Upper lobe of left lung (tissue), 4 donors: ENCODE results near the gene GATB.

ENCODE experiments used
- POLR2AphosphoS5 ChIP-seq, 2 donors: sonication (generic); formaldehyde crosslinking; IDR thresholded peaks; one replicate each; pipeline ENCODE4 v1.5.1; 2017; ENCODE audit warnings: antibody characterized with exemption in 2 of 2
- TF ChIP-seq, protein P1 (sequence below), 6 experiments: fragments of 450-650 bp in 4 of 6; fragments of 200-600 bp in 2 of 6; sonication (generic) in 2 of 6; IDR thresholded peaks; one replicate each; pipeline ENCODE4 v1.5.1; 2016 to 2019; ENCODE audit warnings: antibody characterized with exemption in 6 of 6

DNA sequence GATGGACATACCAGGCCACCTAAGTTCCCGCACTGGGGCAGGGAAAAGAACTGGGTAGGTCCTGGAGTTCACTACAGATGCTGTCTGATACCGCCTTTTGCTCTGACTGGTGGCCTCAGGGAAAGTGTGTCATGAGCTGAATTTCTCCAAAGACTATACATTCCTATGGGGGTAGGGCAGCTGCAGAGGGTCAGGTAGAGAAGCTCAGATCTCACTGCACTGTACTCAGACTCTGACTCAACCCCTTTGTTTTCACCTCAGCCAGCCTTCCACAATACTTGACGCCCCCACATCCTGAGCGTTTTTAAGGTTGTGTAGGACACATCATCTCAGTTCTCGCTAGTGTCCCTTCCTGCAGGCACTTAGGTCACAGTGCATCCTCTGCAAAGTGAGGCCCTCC is 7.8 kb downstream of the GATB start:
- TF ChIP-seq, protein P1, sequence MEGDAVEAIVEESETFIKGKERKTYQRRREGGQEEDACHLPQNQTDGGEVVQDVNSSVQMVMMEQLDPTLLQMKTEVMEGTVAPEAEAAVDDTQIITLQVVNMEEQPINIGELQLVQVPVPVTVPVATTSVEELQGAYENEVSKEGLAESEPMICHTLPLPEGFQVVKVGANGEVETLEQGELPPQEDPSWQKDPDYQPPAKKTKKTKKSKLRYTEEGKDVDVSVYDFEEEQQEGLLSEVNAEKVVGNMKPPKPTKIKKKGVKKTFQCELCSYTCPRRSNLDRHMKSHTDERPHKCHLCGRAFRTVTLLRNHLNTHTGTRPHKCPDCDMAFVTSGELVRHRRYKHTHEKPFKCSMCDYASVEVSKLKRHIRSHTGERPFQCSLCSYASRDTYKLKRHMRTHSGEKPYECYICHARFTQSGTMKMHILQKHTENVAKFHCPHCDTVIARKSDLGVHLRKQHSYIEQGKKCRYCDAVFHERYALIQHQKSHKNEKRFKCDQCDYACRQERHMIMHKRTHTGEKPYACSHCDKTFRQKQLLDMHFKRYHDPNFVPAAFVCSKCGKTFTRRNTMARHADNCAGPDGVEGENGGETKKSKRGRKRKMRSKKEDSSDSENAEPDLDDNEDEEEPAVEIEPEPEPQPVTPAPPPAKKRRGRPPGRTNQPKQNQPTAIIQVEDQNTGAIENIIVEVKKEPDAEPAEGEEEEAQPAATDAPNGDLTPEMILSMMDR (IDR thresholded peaks at IDR 0.05): no peak
- no peak for TF ChIP-seq POLR2AphosphoS5 (IDR thresholded peaks at IDR 0.05)
